ENCODE data around the gene ANKRD6. TPM values are rescaled to one million over a fixed set of nuclear protein-coding genes. Genes with fewer than 3 reads are reported as not detected.
A peak's percentile ranks its signal among the peaks of the same experiment; 100 is the strongest.

The ANKRD6 gene
- total RNA-seq, 1 experiment from 2014 or later = 13.9 TPM

DNA sequence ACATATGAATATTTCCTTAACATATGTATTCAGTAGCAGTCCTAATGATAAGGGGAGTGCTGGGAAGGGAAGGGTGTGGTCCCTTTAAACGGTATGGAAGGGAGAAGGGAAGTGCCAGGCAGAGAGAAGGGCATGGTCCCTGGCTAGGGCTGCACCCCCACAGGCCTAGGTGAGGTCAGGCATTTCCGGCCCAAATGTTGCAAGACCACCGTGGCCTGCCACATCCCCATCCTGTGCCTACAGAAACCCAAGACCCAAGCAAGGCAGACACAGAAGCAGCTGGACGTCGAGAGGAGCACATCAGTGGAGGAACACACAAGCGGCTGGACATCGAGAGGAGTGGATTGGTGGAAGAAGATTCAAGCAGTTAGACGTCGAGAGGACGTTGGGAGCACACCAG lies 26.8 kb upstream of the ANKRD6 start (continued):
- TF ChIP-seq, protein P1, sequence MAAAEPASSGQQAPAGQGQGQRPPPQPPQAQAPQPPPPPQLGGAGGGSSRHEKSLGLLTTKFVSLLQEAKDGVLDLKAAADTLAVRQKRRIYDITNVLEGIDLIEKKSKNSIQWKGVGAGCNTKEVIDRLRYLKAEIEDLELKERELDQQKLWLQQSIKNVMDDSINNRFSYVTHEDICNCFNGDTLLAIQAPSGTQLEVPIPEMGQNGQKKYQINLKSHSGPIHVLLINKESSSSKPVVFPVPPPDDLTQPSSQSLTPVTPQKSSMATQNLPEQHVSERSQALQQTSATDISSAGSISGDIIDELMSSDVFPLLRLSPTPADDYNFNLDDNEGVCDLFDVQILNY (CRISPR knock-in tag; IDR thresholded peaks at IDR 0.05) = no peak
- TF ChIP-seq, protein P2, sequence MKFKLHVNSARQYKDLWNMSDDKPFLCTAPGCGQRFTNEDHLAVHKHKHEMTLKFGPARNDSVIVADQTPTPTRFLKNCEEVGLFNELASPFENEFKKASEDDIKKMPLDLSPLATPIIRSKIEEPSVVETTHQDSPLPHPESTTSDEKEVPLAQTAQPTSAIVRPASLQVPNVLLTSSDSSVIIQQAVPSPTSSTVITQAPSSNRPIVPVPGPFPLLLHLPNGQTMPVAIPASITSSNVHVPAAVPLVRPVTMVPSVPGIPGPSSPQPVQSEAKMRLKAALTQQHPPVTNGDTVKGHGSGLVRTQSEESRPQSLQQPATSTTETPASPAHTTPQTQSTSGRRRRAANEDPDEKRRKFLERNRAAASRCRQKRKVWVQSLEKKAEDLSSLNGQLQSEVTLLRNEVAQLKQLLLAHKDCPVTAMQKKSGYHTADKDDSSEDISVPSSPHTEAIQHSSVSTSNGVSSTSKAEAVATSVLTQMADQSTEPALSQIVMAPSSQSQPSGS (CRISPR knock-in tag; IDR thresholded peaks at IDR 0.05; ENCODE audit: borderline replicate concordance, low read depth) = no peak
- no peak for TF ChIP-seq MXD4 (CRISPR knock-in tag; IDR thresholded peaks at IDR 0.05; ENCODE audit: borderline replicate concordance)

DNA sequence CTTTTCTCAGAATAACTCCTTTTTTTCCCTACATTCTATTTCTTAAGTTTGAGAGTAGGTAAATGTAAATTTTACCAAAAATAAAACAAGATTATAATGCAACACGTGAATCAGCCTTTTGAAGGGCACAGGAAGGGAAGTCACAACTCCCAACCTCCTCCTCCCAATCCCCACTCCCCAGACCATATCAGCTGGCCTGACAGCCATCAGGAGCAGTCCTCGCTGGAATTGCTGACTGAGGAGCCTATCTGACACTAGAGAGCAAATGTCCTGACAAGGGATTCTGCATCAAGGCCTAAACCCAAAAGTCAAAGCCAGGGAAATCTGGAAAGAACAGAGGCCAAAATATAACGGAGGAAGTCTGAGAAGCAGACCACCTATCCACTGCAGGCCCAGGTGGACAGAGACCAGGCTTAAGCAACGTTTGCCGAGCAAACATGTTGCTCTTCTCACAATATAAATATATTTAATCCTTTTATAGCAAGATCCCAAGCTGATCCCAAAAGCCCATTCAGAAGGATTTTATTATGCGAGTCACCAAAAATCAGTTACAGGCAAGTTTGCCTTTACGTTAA lies 23.4 kb upstream of the ANKRD6 start:
- peak overlapping the region; percentile 81 for H3K4me3 Mint-ChIP-seq
- no peaks in the 10 kb centered on the region for H3K36me3 Mint-ChIP-seq
- DNase-seq (ENCODE audit: low spot score) (no peak), ATAC-seq (no peak)
- H3K27me3 Mint-ChIP-seq (ENCODE audit: low read depth) = peaks cover 33% of the 10 kb centered on the region
- ChIA-PET CTCF (interaction anchor here (1.6 to 4.3 kb wide), 3 partner anchors 34 to 98 kb away, joined by 13 to 34 read pairs (median 15); no protein-coding TSS in a partner anchor), POLR2A (no interaction called here)
- H3K27ac Mint-ChIP-seq = peak overlapping the region; percentile 80; the same call in 1 of the 2 replicates
- H3K9me3 Mint-ChIP-seq = no peaks in the 10 kb centered on the region
- no peak for TF ChIP-seq NR3C1 (CRISPR knock-in tag; conservative IDR thresholded peaks at IDR 0.05; ENCODE audit: low read depth)
- TF ChIP-seq TEAD4 (CRISPR knock-in tag; IDR thresholded peaks at IDR 0.05) = no peak
- no peak for TF ChIP-seq CREB1 (CRISPR knock-in tag; IDR thresholded peaks at IDR 0.05)
- TF ChIP-seq, protein P3, sequence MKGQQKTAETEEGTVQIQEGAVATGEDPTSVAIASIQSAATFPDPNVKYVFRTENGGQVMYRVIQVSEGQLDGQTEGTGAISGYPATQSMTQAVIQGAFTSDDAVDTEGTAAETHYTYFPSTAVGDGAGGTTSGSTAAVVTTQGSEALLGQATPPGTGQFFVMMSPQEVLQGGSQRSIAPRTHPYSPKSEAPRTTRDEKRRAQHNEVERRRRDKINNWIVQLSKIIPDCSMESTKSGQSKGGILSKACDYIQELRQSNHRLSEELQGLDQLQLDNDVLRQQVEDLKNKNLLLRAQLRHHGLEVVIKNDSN (CRISPR knock-in tag; IDR thresholded peaks at IDR 0.05) = no peak
- no peak for TF ChIP-seq JUN (CRISPR knock-in tag; IDR thresholded peaks at IDR 0.05)
- TF ChIP-seq, protein P4, sequence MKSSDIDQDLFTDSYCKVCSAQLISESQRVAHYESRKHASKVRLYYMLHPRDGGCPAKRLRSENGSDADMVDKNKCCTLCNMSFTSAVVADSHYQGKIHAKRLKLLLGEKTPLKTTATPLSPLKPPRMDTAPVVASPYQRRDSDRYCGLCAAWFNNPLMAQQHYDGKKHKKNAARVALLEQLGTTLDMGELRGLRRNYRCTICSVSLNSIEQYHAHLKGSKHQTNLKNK (CRISPR knock-in tag; IDR thresholded peaks at IDR 0.05) = no peak
- TF ChIP-seq, protein P1 (CRISPR knock-in tag; IDR thresholded peaks at IDR 0.05) = no peak
- H3K4me1 Mint-ChIP-seq = peaks cover 59% of the 10 kb centered on the region

DNA sequence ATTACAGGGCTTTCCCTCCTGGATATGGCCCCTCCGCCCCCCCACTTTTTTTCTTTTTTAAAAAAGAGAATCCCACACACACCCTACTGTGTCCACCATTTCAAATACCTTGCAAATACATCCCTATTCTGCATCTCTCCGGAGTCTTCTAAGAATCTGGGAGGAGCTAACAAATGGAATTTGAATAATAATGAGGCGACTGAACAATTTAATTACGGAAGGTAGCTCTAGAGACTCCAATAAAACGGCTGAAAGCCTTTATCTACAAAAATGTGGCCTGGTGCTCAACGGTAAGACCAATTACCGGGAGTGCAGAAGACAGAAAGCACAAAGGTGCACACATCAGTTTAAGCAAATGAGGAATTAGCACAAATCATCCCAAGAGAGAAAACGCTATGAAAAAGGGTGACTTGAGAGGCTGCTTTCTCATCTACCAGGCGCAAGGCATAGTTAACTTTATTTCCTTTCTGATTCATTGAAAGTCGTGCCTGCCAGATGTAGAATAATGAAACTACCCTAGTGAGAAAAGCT lies 22.7 kb upstream of the ANKRD6 start:
- POLR2A ChIA-PET = interaction anchor here (1.6 to 1.7 kb wide), 2 partner anchors 38 to 330 kb away, joined by 3 to 5 read pairs; partner anchors contain the start of gene PNRC1
- Mint-ChIP-seq H3K9me3 (no peaks in the 10 kb centered on the region), H3K36me3 (no peaks in the 10 kb centered on the region), H3K27ac (peak overlapping the region; percentile 93), H3K27me3 (ENCODE audit: low read depth) (peaks cover 36% of the 10 kb centered on the region), H3K4me1 (peaks cover 54% of the 10 kb centered on the region), H3K4me3 (peak overlapping the region; percentile 81)
- DNase-seq (ENCODE audit: low spot score) (no peak), ATAC-seq (peak; percentile 12)
- TF ChIP-seq, protein P5, sequence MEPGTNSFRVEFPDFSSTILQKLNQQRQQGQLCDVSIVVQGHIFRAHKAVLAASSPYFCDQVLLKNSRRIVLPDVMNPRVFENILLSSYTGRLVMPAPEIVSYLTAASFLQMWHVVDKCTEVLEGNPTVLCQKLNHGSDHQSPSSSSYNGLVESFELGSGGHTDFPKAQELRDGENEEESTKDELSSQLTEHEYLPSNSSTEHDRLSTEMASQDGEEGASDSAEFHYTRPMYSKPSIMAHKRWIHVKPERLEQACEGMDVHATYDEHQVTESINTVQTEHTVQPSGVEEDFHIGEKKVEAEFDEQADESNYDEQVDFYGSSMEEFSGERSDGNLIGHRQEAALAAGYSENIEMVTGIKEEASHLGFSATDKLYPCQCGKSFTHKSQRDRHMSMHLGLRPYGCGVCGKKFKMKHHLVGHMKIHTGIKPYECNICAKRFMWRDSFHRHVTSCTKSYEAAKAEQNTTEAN (CRISPR knock-in tag; IDR thresholded peaks at IDR 0.05) = no peak
- TF ChIP-seq, protein P6, sequence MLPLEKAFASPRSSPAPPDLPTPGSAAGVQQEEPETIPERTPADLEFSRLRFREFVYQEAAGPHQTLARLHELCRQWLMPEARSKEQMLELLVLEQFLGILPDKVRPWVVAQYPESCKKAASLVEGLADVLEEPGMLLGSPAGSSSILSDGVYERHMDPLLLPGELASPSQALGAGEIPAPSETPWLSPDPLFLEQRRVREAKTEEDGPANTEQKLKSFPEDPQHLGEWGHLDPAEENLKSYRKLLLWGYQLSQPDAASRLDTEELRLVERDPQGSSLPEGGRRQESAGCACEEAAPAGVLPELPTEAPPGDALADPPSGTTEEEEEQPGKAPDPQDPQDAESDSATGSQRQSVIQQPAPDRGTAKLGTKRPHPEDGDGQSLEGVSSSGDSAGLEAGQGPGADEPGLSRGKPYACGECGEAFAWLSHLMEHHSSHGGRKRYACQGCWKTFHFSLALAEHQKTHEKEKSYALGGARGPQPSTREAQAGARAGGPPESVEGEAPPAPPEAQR (CRISPR knock-in tag; IDR thresholded peaks at IDR 0.05) = no peak
- TF ChIP-seq TEAD4 (CRISPR knock-in tag; IDR thresholded peaks at IDR 0.05) = no peak
- no peak for TF ChIP-seq CBFB (CRISPR knock-in tag; IDR thresholded peaks at IDR 0.05; ENCODE audit: low read depth)
- TF ChIP-seq RELA (CRISPR knock-in tag; IDR thresholded peaks at IDR 0.05; ENCODE audit: borderline replicate concordance) = no peak
- TF ChIP-seq, protein P7, sequence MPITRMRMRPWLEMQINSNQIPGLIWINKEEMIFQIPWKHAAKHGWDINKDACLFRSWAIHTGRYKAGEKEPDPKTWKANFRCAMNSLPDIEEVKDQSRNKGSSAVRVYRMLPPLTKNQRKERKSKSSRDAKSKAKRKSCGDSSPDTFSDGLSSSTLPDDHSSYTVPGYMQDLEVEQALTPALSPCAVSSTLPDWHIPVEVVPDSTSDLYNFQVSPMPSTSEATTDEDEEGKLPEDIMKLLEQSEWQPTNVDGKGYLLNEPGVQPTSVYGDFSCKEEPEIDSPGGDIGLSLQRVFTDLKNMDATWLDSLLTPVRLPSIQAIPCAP (CRISPR knock-in tag; IDR thresholded peaks at IDR 0.05) = no peak
- TF ChIP-seq IRF2 (CRISPR knock-in tag; IDR thresholded peaks at IDR 0.05; ENCODE audit: borderline replicate concordance, low read depth) = no peak
- no peak for TF ChIP-seq GTF2I (CRISPR knock-in tag; conservative IDR thresholded peaks at IDR 0.05)
- TF ChIP-seq, protein P8, sequence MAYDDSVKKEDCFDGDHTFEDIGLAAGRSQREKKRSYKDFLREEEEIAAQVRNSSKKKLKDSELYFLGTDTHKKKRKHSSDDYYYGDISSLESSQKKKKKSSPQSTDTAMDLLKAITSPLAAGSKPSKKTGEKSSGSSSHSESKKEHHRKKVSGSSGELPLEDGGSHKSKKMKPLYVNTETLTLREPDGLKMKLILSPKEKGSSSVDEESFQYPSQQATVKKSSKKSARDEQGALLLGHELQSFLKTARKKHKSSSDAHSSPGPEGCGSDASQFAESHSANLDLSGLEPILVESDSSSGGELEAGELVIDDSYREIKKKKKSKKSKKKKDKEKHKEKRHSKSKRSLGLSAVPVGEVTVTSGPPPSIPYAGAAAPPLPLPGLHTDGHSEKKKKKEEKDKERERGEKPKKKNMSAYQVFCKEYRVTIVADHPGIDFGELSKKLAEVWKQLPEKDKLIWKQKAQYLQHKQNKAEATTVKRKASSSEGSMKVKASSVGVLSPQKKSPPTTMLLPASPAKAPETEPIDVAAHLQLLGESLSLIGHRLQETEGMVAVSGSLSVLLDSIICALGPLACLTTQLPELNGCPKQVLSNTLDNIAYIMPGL (CRISPR knock-in tag; IDR thresholded peaks at IDR 0.05) = no peak
- TF ChIP-seq MXD4 (CRISPR knock-in tag; IDR thresholded peaks at IDR 0.05; ENCODE audit: borderline replicate concordance) = no peak
- TF ChIP-seq ZBTB21 (CRISPR knock-in tag; IDR thresholded peaks at IDR 0.05; ENCODE audit: borderline replicate concordance) = no peak
- CTCF ChIA-PET = interaction anchor here (1.6 to 4.3 kb wide), 3 partner anchors 35 to 99 kb away, joined by 13 to 34 read pairs (median 15); no protein-coding TSS in a partner anchor
